HK-2 (cell line): ENCODE results near the gene RECQL.

ENCODE experiments used
- DNase-seq: peaks from one replicate; pipeline ENCODE4 v3.0.0-alpha.2; 2018; ENCODE audit not compliant: unreplicated experiment

Gene RECQL

GRCh38 chr12:21501258-21502163 is at the start of gene RECQL, which contains the start of gene GOLT1B:
TSS of gene RECQL (minus strand) at chr12:21501635. CDS start at chr12:21499570, 2,065 bp downstream.
TSS of gene GOLT1B (plus strand) at chr12:21501789. CDS start at chr12:21501924, 135 bp downstream.
- peak; percentile 92 for DNase-seq

DNA sequence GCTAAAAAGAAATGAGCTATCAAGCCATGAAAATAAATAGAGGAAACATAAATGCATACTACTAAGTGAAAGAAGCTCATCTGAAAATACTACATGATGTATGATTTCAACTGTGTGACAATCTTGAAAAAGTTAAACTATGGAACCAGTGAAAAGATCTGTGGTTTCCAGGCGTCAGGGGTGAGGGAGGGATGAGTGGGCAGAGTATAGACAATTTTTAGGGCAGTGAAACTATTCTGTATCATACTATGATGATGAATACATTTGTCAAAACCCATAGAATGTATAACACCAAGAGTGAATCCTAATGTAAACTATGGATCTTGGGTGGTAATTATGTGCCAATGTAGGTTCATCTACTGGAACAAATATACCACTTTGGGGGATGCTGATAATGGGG is 46.0 kb upstream of the RECQL start:
- no peak for DNase-seq

GRCh38 chr12:21546716-21547115 is 45.3 kb upstream of the RECQL start:
- DNase-seq: no peak

DNA sequence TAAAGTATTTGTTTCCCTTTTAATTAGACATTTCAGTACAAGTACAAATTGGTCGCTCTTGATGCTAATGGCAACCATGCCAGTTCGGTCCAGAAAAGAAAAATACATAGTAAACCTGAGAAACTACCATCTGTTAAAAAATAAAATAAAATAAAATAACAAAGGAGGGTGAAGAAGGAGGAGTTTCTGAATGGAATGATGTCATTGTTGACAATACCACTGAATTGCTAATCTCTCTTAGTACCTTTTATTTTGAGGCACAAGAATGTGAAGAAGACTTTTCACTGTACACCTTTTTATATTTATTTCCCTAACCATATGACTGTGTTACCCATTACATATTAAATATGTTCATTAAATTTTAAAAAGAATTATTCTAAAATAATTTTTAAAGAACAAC is 44.1 kb upstream of the RECQL start:
- no peak for DNase-seq

- no peak for DNase-seq
Observed at GRCh38 chr12:21543151-21543550, 41.7 kb upstream of the RECQL start.

- DNase-seq: no peak
Observed at GRCh38 chr12:21542403-21542802, 41.0 kb upstream of the RECQL start.

- DNase-seq: no peak
Observed at GRCh38 chr12:21541773-21542172, 40.3 kb upstream of the RECQL start.

- no peak for DNase-seq
Observed at GRCh38 chr12:21539797-21540196, 38.4 kb upstream of the RECQL start.

DNA sequence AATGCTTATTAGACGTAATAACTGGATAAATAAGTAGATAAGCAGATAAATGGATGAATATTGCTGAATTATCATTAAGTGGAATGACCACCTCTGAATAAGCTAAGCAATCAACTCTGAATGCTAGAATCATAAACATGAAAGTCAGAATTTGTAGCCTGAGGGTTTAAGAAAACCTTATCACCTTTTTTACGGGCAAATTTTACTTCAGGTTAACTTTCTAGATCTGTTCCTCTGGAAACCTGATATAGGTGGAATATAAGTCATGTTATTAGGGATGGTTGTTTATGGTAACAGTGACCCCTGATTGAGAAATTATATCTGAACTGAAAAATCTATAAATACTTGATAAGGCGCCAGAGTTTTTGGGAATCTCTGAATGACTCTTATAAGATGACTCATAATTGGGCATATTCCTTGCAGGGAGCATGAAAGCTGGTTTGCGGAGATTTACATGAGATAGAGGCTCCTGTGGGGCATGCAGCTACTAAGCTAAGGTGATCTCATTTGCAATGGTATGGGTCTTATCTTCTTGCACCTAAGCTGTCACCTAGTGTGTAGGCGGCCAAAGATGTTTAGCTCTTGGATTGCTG is 36.7 kb upstream of the RECQL start:
- no peak for DNase-seq

GRCh38 chr12:21529456-21529855 is 28.0 kb upstream of the RECQL start:
- DNase-seq: no peak

DNA sequence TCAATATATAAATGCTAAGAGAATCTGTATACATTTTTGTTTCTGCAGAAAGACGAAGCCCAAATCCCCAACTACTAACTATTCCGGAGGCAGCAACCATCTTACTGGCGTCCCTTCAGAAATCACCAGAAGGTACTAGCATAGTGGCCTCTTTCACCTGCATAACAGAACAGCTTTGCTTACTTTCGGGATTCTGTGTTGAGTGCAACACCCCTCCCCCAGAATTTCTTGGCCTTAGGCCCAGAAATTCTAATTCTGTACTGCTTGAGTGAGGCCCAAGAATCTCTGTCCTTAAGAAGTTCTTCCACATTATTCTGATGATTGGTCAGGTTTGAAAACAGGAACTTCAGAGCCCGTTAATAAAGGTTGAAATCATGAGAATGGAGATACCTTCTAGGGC is 27.5 kb upstream of the RECQL start:
- no peak for DNase-seq

DNA sequence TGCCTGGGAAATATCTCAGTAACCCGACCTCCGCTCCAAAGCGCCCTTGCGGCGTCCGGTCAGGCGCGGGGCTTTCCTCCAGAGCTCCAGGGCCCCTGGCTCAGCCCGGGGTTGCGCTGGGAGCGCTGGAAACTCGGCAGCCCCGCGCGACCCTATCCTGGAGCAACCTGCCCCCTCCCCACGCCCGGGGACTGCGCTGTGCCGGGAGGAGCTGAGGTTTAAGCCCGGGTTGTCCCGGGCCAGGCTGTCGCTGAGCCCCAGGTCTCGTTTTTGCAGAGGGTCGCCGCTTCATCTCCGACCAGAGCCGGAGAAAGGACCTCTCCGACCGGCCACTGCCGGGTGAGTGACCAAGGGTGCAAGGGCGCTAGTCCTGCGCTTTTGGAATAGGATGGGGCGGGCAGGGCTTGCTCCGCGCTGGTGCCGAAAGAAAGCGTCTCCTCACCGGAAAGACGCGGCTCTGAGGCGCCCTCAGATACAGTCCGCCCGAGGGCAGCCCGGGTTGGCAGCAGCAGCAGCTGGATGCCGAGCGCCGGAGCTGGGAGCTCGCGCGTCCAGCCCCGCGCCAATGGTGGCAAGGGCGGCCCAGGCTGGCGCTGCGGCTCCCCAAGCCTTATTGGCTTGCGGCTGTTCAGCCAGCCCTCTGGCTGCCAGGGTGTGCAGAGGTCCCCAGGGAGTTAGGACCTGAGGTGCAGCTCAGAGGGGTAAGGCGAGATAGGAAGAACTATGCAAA is 26.2 kb upstream of the RECQL start:
- peak; percentile 69 for DNase-seq

GRCh38 chr12:21526721-21527345 is 25.4 kb upstream of the RECQL start:
- DNase-seq: no peak

DNA sequence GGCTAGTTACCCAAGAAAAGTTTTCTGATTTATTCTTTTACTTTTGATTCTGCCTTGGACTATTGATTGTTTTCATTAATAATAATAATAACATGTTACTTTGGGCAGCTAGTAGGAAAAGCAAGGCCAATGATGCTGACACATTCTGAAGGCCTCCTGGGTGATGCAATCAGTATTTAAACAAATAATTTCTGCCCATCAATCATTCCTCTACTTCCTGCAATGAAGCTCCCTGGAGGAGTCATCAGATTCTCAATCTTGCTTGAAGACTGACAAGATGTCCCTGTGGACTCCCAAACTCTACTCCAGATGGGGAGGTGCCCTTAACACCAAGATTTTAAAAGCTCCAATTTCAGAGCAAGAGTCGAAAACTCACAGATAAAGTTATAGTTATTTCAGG is 24.6 kb upstream of the RECQL start, which contains the start of gene SPX:
SPX (plus strand) TSS at position 244 of the 400 bp plus-strand sequence. CDS start 177 bp downstream, outside the sequence.
- no peak for DNase-seq

DNA sequence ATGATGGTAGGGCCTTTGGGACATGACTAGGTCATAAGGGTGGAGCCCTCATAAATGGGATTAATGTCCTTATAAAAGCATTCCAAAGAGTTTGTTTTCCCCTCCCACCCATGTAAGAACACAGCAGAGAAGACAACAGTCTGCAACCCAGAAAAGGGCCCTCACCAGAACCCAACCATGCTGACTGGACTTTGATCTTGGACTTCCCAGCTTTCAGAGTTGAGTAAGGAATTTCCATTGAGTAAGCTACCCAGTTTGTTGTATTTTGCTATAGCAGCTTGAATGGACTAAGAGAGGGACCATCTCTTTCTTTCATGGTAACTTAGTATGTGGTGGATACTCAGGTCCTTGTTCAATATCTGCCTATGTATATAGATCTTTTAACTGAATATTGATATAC is 21.7 kb upstream of the RECQL start:
- no peak for DNase-seq

- DNase-seq: no peak
Observed at GRCh38 chr12:21521541-21521940, 20.1 kb upstream of the RECQL start.

DNA sequence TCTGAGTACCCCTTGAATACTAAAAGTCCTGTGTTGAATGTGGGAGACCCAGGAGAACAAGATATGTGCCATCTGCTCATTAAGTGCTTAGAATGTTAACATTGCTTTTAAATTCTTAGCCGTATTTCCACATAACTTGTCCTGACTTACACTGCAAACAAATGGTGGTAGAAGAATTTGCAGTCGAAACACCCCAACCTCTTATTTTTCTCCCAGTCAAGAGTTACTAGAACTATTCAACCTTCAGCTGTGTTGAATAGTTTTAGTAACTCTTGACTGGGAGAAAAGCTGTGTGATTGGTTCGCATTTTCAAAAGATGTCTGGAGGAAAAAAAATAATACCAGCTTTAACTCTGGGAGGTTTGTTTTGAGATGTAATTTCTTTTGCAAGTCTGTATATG is 17.0 kb upstream of the RECQL start:
- no peak for DNase-seq

DNA sequence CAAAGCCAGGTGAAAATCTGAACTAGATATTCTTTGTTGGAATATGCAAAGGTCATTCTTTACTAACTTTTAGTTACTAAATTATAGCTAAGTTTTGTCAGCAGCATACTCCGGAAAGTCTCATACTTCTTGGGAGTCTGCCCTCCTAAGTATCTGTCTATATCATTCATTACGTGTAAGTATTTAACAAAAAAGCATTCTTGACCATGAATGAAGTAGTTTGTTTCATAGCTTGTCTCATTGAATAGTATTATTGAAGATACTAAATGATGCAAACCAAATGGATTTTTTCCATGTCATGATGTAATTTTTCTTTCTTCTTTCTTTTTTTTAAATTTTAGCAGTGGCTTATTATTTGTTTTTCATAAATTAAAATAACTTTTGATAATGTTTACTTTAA is 14.8 kb upstream of the RECQL start:
- DNase-seq: no peak

GRCh38 chr12:21509768-21510167 is 8.3 kb upstream of the RECQL start:
- no peak for DNase-seq

- no peak for DNase-seq
Observed at GRCh38 chr12:21507849-21508248, 6.4 kb upstream of the RECQL start.

- DNase-seq: no peak
Observed at GRCh38 chr12:21505888-21506287, 4.5 kb upstream of the RECQL start.

- no peak for DNase-seq
Observed at GRCh38 chr12:21502872-21503271, 1.4 kb upstream of the RECQL start.
